Measurements from ENCODE around the gene DCLRE1B.

Gene DCLRE1B

DNA sequence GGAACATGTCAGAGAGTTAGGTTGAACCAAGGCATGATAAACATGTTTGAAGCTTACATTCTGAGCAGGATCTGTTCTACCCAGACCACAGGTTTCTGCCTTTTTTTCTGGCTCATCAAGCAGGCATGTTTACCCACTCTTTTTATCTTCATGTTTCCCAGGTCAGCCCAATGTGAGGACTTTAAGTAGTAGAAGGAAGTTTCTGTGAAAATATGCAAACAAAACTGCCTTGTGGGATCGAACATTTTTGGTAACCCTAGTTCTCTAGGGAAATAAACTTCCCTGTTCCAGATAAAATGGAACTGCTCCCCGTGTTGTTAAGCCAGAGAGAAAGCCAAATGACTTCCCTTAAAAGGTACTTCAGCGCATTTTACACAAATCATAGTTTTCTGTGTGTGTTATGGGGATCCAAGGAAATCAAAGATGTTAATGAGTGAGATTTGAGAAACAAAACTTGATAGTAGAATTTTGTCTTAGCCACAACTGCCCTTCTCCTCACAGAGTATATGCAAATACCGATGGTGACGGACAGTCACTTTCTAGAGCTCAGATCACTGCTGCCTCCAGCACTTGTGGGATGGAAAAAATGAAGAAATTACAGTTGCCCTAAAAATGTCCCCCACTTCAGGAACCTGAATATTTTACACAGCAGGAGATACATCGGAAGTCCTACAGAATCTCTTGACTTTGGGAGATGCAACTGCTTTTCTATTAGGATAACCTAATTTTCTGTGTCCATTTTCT, 23.2 kb downstream of the DCLRE1B start:
- no peak for DNase-seq (ENCODE audit: low read depth)

DNA sequence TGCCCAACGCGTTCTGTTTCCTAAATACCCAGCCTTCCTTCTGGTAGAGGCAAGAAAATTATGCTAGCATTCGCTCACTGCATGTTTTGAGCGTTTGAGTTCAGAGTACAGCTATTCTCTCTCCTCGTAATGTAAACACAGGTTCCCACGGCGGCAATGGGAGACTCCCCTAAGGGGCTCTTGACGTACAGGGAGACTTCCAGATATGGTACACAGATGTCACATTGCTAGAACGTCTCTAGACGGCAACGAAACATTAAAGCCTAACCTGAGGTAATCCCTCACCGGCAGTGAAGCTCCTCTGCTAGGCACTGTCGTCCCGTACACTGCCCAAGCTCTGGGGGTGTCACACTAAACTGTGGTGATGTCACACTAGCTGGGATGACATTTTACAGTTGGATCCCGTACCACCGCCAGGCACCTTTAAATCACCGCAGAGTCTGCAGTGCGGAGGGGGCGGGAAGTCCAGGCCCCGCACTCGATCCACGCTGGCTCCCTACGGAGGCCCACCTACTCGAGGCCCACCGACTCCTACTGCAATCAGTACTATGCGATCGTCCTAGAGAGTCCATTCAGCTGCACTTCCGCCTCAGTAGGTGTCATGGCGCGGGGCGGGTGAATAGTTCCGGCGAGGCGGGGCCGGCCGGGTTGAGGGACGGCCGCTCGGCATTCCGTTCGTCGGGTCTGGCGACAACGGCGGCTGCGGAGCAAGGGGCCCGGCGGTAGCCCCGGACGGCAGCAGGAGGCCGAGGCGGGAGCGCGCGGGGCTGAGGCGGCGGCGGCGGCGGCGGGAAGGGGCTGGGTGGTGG, 24.0 kb downstream of the DCLRE1B start, which contains the start of gene HIPK1:
HIPK1 (plus strand) TSS at position 384 of the 809 bp plus-strand sequence.
- peak; percentile 73 for DNase-seq (ENCODE audit: low read depth)

DNA sequence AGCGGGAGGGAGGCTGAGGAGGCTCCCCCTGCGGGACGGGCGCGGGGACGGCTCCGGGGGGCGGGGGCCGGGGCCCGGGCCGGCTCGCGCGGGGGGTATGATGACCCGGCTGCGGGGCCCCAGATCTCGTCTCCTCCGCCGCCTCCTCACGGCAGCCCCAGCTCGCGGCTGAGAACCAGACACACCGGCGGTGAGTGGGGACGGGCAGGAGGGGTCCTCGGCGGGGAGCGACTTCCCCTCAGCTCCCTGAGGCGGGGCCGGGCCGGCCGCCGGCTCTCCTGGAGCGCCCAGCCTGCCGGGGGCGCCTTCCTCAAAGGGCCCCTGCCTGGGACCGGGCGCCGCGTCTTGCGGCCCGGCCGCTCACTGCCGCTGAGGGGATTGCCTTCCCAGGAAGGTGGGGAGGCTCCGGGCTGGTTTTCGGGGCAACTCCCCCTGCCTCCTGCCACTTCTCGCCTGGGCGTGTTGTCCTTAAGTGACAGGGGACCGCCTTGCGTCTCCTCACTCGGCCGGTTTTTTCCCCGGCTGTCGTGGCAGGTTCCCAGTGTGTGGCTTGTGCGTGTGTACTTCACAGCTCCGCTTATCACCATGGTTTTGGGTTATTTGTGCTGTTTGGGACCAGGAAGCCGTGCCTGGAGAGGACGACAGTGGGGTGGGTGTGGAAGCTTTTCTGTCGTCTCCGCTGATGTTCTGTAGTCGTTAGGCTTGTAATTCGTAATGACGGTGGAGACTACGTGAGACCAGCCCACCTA, 24.8 kb downstream of the DCLRE1B start:
- DNase-seq (ENCODE audit: low read depth): no peak

DNA sequence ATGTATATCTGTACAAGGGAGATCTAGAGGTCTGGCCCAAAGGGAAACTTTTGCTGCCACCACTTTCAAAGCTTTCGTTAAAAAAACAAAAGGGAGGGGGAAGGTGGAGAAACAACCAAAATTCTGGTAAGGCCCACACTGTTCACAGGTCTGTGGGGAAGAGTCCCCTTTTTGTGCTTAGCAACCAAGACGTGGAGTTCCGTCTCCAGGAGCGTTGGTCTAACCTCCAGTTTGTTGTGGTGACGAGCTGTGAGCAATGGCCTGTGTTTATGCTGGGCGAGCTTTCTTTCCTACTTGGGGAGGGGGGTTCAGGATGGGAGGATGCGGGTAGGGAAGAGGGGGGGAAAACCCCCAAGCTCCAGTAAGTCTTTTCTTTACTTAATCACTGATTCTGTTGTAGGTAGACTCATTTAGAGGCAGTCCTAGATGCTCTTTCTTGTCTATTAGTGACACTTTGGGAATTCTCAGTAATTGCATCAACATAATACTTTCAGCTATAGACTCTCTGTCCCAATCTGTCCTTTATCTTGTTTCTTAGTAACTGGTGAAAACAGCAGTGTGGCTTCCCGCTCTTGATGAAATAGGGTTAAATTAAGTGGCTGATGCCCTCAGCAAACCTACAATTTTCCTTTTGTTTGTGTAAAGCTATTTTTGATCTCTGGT, 25.5 kb downstream of the DCLRE1B start:
- no peak for DNase-seq (ENCODE audit: low read depth)

DNA sequence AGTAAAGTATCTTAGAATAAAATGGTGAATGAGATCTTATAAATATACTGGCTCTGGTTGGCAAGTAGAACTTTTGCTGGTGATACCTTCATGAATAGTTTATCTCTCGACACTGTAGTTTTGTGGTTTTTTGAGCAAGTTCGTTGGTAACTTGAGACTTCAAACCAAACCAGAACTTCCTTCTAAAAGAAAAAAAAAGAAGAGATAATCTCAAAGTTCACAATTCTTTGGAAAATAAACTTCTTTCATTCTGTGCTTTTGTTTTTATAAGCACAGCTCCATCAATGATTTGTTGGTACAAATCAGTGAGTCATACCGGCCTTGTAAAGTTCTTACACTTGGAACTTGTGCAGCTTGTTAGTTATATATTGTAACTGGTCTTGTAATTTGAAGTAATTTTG, 26.3 kb downstream of the DCLRE1B start:
- no peak for DNase-seq (ENCODE audit: low read depth)

DNA sequence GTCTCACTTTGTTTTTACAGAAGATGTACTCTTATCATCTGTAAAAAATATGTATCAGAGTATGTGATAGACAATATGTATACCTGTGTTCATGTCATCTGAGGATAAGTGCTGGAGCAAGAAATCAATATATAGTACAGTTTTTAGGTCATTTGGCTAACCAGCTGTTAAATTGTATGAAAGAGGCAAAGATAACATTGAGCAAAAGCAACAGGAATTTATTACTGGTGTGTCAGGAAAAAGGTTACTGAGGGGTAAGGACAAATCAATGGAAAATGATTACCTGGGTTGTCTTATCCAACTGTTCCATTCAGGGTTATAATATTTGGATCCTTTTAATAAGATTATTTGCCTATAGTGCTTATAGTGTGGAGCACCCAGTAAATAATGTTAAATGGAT, 28.9 kb downstream of the DCLRE1B start:
- no peak for DNase-seq (ENCODE audit: low read depth)

DNA sequence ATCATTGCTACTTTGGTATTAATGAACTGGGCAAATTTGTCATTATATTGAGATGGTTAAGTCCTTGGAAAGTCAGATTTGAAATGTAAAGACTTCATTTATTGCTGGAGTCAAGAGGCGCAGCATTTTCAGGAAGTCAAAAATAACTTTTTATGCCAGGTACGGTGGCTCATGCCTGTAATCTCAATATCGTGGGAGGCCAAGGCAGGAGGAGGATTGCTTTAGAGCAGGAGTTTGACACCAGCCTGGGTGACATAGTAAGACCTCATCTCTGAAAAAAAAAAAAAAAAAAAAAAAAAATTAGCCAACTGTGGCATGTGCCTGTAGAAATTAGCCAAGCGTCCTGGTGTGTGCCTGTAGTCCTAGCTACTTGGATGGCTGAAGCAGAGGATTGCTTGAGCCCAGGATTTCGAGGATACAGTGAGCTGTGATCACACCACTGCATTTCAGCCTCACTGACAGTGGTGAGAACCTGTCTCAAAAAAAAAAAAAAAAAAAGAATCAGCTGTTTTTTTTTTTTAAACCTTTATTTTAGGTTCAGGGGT, 29.5 kb downstream of the DCLRE1B start:
- DNase-seq (ENCODE audit: low read depth): no peak

DNA sequence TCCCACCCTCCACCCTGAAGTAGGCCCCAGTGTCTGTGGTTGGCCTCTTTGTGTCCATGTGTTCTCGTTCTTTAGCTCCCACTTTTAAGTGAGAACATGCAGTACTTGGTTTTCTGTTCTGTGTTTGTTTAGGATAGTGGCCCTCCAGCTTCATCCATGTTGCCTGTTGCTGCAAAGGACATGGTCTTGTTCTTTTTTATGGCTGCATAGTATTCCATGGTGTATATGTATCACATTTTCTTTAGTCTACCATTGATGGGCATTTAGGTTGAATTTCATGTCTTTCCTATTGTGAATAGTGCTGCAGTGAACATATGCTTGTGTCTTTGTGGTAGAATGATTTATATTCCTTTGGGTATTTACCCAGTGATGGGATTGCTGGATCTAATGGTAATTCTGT, 30.1 kb downstream of the DCLRE1B start:
- DNase-seq (ENCODE audit: low read depth): no peak

DNA sequence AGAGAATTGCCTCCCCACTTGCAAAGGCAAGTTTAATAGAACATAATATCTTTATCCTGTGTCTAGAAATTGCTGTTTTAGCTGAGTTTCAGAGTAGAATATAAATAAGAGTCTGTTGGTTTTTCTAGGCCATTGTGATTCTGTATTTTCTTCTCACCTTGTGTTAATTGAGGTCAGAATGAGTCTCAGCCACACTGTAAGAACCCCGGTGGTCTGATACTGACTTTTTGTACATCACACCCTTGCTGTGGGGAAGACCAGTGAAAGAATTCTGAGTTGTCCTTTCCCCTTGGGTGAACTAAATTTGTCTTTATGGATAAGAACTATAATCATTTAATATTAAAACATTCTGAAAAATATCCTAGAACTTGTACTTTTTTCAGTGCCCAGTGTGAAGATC, 30.8 kb downstream of the DCLRE1B start:
- no peak for DNase-seq (ENCODE audit: low read depth)

DNA sequence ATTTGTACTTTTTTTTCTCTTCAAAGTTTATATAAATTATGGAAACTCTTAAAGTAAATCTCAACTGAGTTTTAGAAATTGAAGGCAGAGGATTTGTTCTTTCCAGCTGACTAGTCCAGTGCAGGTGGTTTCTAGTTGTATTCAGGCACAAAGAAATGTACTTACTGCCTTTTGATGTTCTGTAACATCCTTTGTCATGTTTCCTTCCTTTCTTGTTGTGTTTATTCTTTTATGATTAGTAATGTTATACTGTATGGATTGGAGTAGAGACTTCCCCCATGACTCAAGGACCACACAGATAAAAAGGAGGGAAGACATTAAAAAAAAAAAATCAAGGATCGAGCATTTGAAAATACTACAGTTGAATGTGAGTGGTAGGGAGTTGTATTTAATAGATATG, 32.0 kb downstream of the DCLRE1B start:
- DNase-seq (ENCODE audit: low read depth): no peak

DNA sequence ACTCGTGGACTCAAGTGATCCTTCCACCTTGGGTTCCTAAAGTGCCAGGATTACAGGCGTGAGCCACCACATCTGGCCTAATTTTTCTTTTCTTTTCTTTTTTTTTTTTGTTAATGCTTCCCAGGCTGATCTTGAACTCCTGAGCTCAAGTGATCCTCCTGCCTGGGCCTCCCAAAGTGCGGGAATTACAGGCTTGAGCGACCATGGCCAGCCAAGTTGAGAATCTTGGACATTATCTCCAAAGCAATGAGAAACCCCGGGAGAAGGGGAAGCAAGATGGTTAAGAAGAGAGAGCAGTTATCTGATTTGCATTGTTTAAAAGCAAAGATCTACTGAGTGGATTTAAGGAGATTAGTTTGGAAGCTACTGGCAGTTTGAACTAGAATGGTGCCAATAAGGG, 33.1 kb downstream of the DCLRE1B start:
- DNase-seq (ENCODE audit: low read depth): no peak

DNA sequence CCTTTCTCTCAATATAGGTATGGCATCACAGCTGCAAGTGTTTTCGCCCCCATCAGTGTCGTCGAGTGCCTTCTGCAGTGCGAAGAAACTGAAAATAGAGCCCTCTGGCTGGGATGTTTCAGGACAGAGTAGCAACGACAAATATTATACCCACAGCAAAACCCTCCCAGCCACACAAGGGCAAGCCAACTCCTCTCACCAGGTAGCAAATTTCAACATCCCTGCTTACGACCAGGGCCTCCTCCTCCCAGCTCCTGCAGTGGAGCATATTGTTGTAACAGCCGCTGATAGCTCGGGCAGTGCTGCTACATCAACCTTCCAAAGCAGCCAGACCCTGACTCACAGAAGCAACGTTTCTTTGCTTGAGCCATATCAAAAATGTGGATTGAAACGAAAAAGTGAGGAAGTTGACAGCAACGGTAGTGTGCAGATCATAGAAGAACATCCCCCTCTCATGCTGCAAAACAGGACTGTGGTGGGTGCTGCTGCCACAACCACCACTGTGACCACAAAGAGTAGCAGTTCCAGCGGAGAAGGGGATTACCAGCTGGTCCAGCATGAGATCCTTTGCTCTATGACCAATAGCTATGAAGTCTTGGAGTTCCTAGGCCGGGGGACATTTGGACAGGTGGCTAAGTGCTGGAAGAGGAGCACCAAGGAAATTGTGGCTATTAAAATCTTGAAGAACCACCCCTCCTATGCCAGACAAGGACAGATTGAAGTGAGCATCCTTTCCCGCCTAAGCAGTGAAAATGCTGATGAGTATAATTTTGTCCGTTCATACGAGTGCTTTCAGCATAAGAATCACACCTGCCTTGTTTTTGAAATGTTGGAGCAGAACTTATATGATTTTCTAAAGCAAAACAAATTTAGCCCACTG, 35.5 kb downstream of the DCLRE1B start:
- no peak for DNase-seq (ENCODE audit: low read depth)

DNA sequence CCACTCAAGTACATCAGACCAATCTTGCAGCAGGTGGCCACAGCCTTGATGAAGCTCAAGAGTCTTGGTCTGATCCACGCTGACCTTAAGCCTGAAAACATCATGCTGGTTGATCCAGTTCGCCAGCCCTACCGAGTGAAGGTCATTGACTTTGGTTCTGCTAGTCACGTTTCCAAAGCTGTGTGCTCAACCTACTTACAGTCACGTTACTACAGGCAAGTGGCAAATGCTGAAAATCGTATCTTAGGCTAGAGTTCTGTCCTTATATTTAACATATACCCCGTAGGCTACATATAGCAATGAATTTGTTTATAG, 36.1 kb downstream of the DCLRE1B start:
- DNase-seq (ENCODE audit: low read depth): no peak

DNA sequence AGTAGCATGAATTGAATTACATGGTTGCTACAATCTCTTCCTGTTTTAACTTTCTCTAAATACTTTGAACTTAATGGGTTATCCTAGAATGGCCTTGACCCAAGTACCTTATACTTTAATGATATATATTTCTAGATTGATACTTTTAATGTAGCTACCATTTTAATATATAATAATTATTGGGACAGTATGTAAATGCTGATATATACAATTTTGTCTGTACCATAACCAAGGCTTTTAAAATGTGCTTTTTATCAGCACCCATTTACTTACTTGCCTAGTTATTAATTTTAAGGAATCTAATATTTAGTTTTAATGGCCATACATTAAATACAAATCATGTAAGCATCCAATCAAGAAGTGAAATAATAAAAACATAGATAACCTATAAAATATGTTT, 37.4 kb downstream of the DCLRE1B start:
- no peak for DNase-seq (ENCODE audit: low read depth)

DNA sequence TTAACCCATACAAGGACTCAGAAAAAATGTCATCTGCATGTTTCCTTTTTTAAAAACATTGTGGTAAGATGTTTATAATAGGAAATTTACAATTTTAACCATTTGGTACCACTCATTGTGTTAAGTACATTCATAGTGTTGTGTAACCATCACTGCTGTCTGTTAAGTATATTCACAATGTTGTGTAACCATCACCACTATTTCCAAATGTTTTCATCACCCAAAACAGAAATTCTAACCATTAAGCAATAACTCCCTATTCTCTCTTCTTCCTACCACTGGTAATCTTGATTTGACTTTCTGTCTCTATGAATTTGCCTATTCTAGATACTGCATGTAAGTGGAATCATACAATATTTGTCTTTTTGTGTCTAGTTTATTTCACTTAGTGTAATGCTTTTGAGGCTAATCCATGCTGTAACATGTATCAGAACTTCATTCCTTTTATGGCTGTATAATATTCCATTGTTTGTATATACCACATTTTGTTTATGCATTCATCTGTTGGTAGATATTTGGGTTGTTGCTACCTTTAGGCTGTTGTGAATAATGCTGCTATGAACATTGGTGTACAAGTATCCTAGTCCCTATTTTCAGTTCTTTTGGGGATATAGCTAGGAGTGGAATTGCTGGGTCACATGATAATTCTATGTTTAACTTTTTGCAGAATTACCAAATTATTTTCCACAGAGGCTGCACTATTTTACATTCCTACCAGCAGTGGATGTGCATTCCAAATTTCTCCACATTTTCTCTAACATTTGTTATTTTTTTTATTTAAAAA, 38.1 kb downstream of the DCLRE1B start:
- no peak for DNase-seq (ENCODE audit: low read depth)

DNA sequence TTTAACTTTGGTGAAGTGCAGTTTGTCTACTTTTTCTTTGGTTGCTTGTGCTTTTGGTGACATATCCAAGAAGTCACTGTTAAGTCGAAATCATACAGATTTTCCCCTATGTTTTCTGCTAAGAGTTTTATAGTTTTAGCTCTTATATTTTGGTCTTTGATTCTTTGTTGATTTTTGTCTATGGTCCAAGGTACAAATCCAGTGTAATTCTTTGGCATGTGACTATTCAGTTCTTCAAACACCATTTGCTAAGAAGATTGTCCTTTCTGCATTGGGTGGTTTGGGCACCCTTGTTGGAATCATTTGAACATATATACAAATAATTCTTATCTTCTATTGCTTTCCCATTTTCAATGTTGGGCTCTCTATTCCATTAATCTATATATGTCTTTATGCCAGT, 40.2 kb downstream of the DCLRE1B start:
- DNase-seq (ENCODE audit: low read depth): no peak

DNA sequence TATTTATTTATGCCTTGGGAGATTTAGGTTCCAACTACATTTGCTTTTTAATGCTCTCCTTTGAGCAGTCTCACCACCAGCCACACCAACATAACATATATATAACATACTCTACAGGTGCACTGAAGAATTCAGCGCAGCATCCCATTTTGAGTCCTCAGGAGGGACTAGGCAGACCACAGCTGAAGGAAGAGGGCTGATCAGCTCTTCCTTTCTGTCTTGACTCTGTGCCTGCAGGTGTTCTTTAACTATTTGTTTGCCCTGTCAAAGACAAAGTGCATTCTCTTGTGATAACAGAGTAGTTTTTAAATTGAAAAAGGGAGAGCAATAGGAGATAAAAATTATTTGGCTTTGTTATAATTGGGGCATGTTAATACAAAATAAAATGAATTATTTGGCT, 41.0 kb downstream of the DCLRE1B start:
- no peak for DNase-seq (ENCODE audit: low read depth)

DNA sequence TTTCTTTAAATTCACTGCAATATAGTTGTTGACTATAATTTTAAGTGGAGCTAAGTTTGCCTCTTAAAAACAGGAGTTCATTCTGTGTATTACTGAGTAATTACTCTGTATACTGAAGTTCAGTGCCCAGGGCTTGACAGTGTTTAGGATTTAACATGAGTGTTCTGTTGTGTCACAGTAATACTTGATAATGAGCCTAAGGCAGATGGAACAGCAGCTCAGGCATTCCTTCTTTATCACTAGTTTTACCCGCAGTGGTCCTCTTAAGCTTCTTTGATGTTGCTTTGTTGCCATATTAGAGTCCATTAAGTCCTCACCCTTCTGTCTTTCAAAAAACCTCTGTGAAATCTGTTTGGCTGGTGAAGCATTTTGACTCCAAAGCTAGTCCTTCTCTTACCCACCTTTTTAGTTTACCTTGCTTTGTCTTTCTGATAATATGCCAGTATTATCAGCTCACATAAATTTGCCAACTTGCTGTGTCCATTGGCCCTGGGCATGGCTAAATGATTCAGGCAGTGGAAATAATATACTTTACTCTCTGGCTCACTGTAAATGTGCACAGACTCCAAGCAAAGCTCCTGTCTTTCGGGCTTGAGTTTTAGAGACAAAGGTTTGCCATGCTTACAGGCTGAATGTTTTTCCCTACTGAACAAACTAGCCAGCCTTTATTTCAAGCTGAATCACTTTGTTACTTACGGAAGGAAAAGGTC, 41.7 kb downstream of the DCLRE1B start:
- DNase-seq (ENCODE audit: low read depth): no peak

DNA sequence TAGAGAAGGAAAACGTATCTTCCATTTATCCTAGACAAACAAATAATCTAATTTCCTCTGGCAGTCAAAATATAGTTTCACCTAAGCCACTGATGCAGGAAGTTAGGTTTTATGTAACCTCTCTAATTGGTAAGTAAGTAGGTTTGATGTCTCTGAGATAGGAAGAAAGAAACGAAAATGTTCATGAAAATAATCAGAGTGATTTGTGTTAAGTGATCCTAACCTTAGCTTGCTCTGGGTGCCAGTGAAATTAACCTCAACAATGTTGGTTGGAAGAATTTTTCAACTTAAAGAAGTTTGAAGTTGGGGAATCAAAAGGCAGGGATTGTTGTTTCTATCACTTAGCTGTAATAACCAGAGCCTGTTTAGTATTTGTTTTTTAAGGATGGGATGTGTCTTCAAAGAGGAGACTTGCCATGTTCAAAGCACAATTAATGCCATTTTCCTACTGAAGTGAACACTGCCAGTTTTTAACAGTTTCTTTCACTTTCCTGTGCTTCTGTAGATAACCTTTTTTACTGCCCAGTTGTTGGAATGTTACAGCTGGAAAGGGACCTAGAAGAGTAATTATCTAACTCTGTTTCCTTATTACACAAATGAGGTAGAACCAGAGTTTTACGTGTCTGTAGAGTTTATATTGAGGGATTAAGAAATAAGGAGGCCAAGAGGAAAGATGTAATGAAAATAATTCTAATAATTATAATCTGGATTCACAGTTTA, 42.4 kb downstream of the DCLRE1B start:
- no peak for DNase-seq (ENCODE audit: low read depth)
